HUDEP-2 (cell line): ENCODE measurements around the gene RAB7B.

Source experiments
- DNase-seq, 76 experiments: peaks; one replicate each; lab custom pipeline; 2025; ENCODE audit not compliant: unreplicated experiment in 76 of 76; lab: John Stamatoyannopoulos, UW

Gene RAB7B

GRCh38 chr1:205932776-205933175 lies 70.4 kb downstream of the RAB7B start:
- DNase-seq: no peak

GRCh38 chr1:205930799-205931281 lies 72.4 kb downstream of the RAB7B start:
- DNase-seq: peak in 25 of 76 experiments; percentile 4 to 57 (median 33)

GRCh38 chr1:205930195-205930577 lies 73.0 kb downstream of the RAB7B start:
- DNase-seq: no peak

- DNase-seq: no peak
Measured at GRCh38 chr1:205929496-205930194, 73.5 kb downstream of the RAB7B start.

GRCh38 chr1:205928317-205928716 lies 74.9 kb downstream of the RAB7B start:
- DNase-seq: no peak

GRCh38 chr1:205927676-205928075 lies 75.5 kb downstream of the RAB7B start:
- DNase-seq: no peak

- no peak for DNase-seq
Measured at GRCh38 chr1:205927247-205927646, 75.9 kb downstream of the RAB7B start.
